Measurements from ENCODE around the gene EEF1AKMT2.

The EEF1AKMT2 gene

DNA sequence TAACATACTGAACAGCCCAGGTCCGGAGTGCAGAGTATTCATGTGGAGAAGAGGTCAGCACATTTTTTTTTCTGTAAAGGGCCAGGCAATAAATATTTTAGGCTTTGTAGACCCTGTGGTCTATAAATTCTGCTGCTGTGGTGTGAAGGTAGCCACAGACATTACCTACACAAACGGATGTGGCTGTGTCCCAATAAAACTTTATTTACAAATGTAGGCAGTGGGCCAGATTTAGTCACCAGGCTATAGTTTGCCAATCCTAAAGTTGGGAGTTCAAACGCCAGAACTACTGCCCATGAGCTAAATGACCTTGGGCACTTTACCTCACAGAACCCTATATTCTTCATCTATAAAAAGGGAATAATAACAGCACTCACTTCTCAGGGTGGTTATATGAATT lies 60.9 kb downstream of the EEF1AKMT2 start:
- Histone ChIP-seq H3K4me3 (ENCODE audit: low read length) (no peak overlapping the region), H3K36me3 (ENCODE audit: control insufficient read depth, low read length) (peaks cover 51% of the 10 kb centered on the region), H3K27me3 (ENCODE audit: control insufficient read depth, low read length) (no peaks in the 10 kb centered on the region), H3K27ac (ENCODE audit: low read depth, low read length) (no peak overlapping the region), H3K4me2 (ENCODE audit: low read length) (no peak overlapping the region), H3K4me1 (ENCODE audit: control insufficient read depth, low read length) (peaks cover 63% of the 10 kb centered on the region), H3K9me3 (ENCODE audit: control insufficient read depth, insufficient read depth, low read length) (no peaks in the 10 kb centered on the region), H3K79me2 (ENCODE audit: control insufficient read depth, low read length) (peaks cover 99% of the 10 kb centered on the region), H3K9me2 (replicated peaks; ENCODE audit: control insufficient read depth, low read length) (no peaks in the 10 kb centered on the region), H4K20me1 (ENCODE audit: control insufficient read depth, insufficient read depth, low read depth, low read length) (peaks cover 15% of the 10 kb centered on the region; the same call in 1 of the 2 replicates), H3F3A (ENCODE audit: control insufficient read depth, insufficient read depth) (no peaks in the 10 kb centered on the region)
- no peak for TF ChIP-seq EZH2phosphoT487 (IDR thresholded peaks at IDR 0.05; ENCODE audit: borderline replicate concordance, low read length)
- TF ChIP-seq, protein P1, sequence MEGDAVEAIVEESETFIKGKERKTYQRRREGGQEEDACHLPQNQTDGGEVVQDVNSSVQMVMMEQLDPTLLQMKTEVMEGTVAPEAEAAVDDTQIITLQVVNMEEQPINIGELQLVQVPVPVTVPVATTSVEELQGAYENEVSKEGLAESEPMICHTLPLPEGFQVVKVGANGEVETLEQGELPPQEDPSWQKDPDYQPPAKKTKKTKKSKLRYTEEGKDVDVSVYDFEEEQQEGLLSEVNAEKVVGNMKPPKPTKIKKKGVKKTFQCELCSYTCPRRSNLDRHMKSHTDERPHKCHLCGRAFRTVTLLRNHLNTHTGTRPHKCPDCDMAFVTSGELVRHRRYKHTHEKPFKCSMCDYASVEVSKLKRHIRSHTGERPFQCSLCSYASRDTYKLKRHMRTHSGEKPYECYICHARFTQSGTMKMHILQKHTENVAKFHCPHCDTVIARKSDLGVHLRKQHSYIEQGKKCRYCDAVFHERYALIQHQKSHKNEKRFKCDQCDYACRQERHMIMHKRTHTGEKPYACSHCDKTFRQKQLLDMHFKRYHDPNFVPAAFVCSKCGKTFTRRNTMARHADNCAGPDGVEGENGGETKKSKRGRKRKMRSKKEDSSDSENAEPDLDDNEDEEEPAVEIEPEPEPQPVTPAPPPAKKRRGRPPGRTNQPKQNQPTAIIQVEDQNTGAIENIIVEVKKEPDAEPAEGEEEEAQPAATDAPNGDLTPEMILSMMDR (IDR thresholded peaks at IDR 0.05; ENCODE audit: low read depth, low read length, poor library complexity, severe bottlenecking) = no peak

- H3K79me2 ChIP-seq (ENCODE audit: control insufficient read depth, low read length) = peaks cover 99% of the 10 kb centered on the region
- peak overlapping the region; percentile 16 for H3K27ac ChIP-seq (ENCODE audit: low read depth, low read length)
- peaks cover 54% of the 10 kb centered on the region for H3K36me3 ChIP-seq (ENCODE audit: control insufficient read depth, low read length)
- H4K20me1 ChIP-seq (ENCODE audit: control insufficient read depth, insufficient read depth, low read depth, low read length) = peaks cover 13% of the 10 kb centered on the region; the same call in 1 of the 2 replicates
- H3K4me1 ChIP-seq (ENCODE audit: control insufficient read depth, low read length) = peaks cover 69% of the 10 kb centered on the region
- peak overlapping the region; percentile 57 for H3K4me2 ChIP-seq (ENCODE audit: low read length)
- peak overlapping the region; percentile 21 for H3K4me3 ChIP-seq (ENCODE audit: low read length)
- H3F3A ChIP-seq (ENCODE audit: control insufficient read depth, insufficient read depth) = no peaks in the 10 kb centered on the region
- TF ChIP-seq, protein P1 (IDR thresholded peaks at IDR 0.05; ENCODE audit: low read depth, low read length, poor library complexity, severe bottlenecking) = no peak
- no peak for TF ChIP-seq EZH2phosphoT487 (IDR thresholded peaks at IDR 0.05; ENCODE audit: borderline replicate concordance, low read length)
- H3K27me3 ChIP-seq (ENCODE audit: control insufficient read depth, low read length) = no peaks in the 10 kb centered on the region
- H3K9me2 ChIP-seq (replicated peaks; ENCODE audit: control insufficient read depth, low read length) = no peaks in the 10 kb centered on the region
- H3K9me3 ChIP-seq (ENCODE audit: control insufficient read depth, insufficient read depth, low read length) = no peaks in the 10 kb centered on the region
These were observed 62.6 kb downstream of the EEF1AKMT2 start for GRCh38 chr10:124728830-124729661.

DNA sequence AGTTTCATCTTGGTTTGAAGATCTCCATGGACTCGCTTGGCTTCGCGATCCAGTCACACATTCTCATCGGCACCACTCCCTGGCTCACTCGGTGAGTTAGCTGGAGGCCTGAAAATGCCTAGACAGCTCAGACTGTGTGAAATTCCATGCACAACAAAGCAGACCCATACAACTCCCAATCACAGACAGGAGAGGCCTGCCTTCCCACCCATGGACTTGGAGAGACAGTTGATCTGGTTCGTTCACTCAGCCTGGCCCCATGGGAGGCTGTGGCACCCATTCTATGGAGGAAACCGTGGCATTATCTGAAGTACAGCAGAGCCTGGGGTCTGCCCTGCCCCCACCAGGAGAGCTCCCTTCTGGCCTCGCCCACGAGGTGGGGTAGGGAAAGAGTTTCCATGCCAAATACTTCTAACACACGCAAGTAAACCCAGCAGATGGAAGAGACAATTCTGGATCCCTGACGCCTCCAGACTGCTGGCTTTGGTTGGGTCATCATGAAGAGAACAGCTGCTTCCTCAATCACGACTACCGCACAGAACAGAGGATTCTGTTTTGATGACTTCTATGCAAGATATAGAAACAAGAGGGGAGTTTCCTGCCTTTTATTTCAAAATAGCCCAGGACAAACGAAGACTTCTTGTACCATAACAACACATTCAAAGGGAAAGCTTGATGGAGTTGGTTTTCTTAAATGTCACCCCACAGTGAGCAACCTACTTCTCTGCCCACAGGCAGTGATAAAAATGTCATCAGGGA lies 63.4 kb downstream of the EEF1AKMT2 start:
- peak overlapping the region; percentile 57 for H3K4me2 ChIP-seq (ENCODE audit: low read length)
- peaks cover 99% of the 10 kb centered on the region for H3K79me2 ChIP-seq (ENCODE audit: control insufficient read depth, low read length)
- peak overlapping the region; percentile 21 for H3K4me3 ChIP-seq (ENCODE audit: low read length)
- no peaks in the 10 kb centered on the region for H3F3A ChIP-seq (ENCODE audit: control insufficient read depth, insufficient read depth)
- H3K9me2 ChIP-seq (replicated peaks; ENCODE audit: control insufficient read depth, low read length) = no peaks in the 10 kb centered on the region
- no peaks in the 10 kb centered on the region for H3K9me3 ChIP-seq (ENCODE audit: control insufficient read depth, insufficient read depth, low read length)
- peaks cover 15% of the 10 kb centered on the region; the same call in 1 of the 2 replicates for H4K20me1 ChIP-seq (ENCODE audit: control insufficient read depth, insufficient read depth, low read depth, low read length)
- peaks cover 53% of the 10 kb centered on the region for H3K36me3 ChIP-seq (ENCODE audit: control insufficient read depth, low read length)
- TF ChIP-seq EZH2phosphoT487 (IDR thresholded peaks at IDR 0.05; ENCODE audit: borderline replicate concordance, low read length) = no peak
- TF ChIP-seq, protein P1 (IDR thresholded peaks at IDR 0.05; ENCODE audit: low read depth, low read length, poor library complexity, severe bottlenecking) = no peak
- H3K27ac ChIP-seq (ENCODE audit: low read depth, low read length) = peak overlapping the region; percentile 16; the same call in 1 of the 2 replicates
- peaks cover 70% of the 10 kb centered on the region for H3K4me1 ChIP-seq (ENCODE audit: control insufficient read depth, low read length)
- no peaks in the 10 kb centered on the region for H3K27me3 ChIP-seq (ENCODE audit: control insufficient read depth, low read length)
